Stimulated activated naive CD4-positive, alpha-beta T cell (primary cell): ENCODE results near the gene TBC1D13.
"Not testable (repeated sequence)": the region's sequence is repeated elsewhere in the genome, so short reads cannot be mapped to it uniquely, and the experiment has no call there.

Experiments
- DNase-seq, 6 experiments: peaks; one replicate each; lab custom pipeline; 2025; lab: John Stamatoyannopoulos, UW

TBC1D13 gene

GRCh38 chr9:128782669-128783068 is 4.4 kb upstream of the TBC1D13 start:
- no peak for DNase-seq

GRCh38 chr9:128785427-128785826 is 1.6 kb upstream of the TBC1D13 start:
- DNase-seq: no peak

GRCh38 chr9:128787659-128788058 is 606 bp downstream of the TBC1D13 start:
- peak in 1 of 6 experiments; percentile 36 for DNase-seq

GRCh38 chr9:128788445-128788844 is 1.4 kb downstream of the TBC1D13 start:
- no peak for DNase-seq

GRCh38 chr9:128790536-128790935 is 3.5 kb downstream of the TBC1D13 start:
- no peak for DNase-seq

GRCh38 chr9:128792134-128792533 is 5.1 kb downstream of the TBC1D13 start:
- no peak for DNase-seq

- DNase-seq: no peak
Measured at GRCh38 chr9:128792978-128793686, 6.1 kb downstream of the TBC1D13 start.

- not testable (repeated sequence) for DNase-seq
Measured at GRCh38 chr9:128794961-128795360, 7.9 kb downstream of the TBC1D13 start.

GRCh38 chr9:128798896-128799295 is 11.8 kb downstream of the TBC1D13 start:
- no peak for DNase-seq

GRCh38 chr9:128800061-128800460 is 13.0 kb downstream of the TBC1D13 start:
- DNase-seq: no peak

- DNase-seq: no peak
Measured at GRCh38 chr9:128802482-128802881, 15.4 kb downstream of the TBC1D13 start.

GRCh38 chr9:128805661-128806060 is 18.6 kb downstream of the TBC1D13 start:
- no peak for DNase-seq

GRCh38 chr9:128807827-128808226 is 20.8 kb downstream of the TBC1D13 start:
- DNase-seq: no peak

- no peak for DNase-seq
Measured at GRCh38 chr9:128808543-128808942, 21.5 kb downstream of the TBC1D13 start.

GRCh38 chr9:128809036-128809599 is 22.1 kb downstream of the TBC1D13 start:
- DNase-seq: no peak

- DNase-seq: no peak
Measured at GRCh38 chr9:128809831-128810230, 22.8 kb downstream of the TBC1D13 start.

GRCh38 chr9:128810873-128811272 is 23.8 kb downstream of the TBC1D13 start:
- DNase-seq: no peak

GRCh38 chr9:128818099-128818838 is 31.2 kb downstream of the TBC1D13 start, which contains the start of gene ENDOG:
TSS of gene ENDOG (plus strand) at chr9:128818500. CDS start at chr9:128818685, 185 bp downstream.
- peak; percentile 89 to 97 (median 95) for DNase-seq

GRCh38 chr9:128818839-128819715 is 32.0 kb downstream of the TBC1D13 start:
- DNase-seq: peak in 4 of 6 experiments; percentile 36 to 74 (median 55)

- no peak for DNase-seq
Measured at GRCh38 chr9:128819716-128820664, 32.9 kb downstream of the TBC1D13 start.
